Activated naive CD4-positive, alpha-beta T cell treated with anti-CD3 and anti-CD28 coated beads, Interleukin-2, amount 10 ng/mL, durations not matched to agents 7 days and 5 days (primary cell): ENCODE measurements around the gene ZBTB8A.
A peak's percentile ranks its signal among the peaks of the same experiment; 100 is the strongest.
"Not testable (repeated sequence)": the region's sequence is repeated elsewhere in the genome, so short reads cannot be mapped to it uniquely, and the experiment has no call there.

Experiments used
- CTCF ChIA-PET: fragments of 350-600 bp; sonication (Branson Sonifier 250); formaldehyde crosslinking; loops from one replicate; lab custom pipeline; 2021; ENCODE audit warnings: antibody characterized with exemption; lab: Charles Lee
- DNase-seq: peaks from one replicate; pipeline ENCODE4 v3.0.0-alpha.2; 2020
- H3K27ac Mint-ChIP-seq: one replicate; pipeline ENCODE4 v1.8.0; 2021; ENCODE audit warnings: mild to moderate bottlenecking, moderate library complexity, mixed read lengths
- H3K27me3 Mint-ChIP-seq: one replicate; pipeline ENCODE4 v1.8.0; 2021; ENCODE audit warnings: mild to moderate bottlenecking, mixed read lengths
- H3K36me3 Mint-ChIP-seq: one replicate; pipeline ENCODE4 v1.8.0; 2021; ENCODE audit warnings: mixed read lengths
- H3K4me1 Mint-ChIP-seq: one replicate; pipeline ENCODE4 v1.8.0; 2021; ENCODE audit warnings: mixed read lengths
- H3K4me3 Mint-ChIP-seq: one replicate; pipeline ENCODE4 v1.8.0; 2021; ENCODE audit warnings: mild to moderate bottlenecking, moderate library complexity, mixed read lengths
- H3K9me3 Mint-ChIP-seq: one replicate; pipeline ENCODE4 v1.8.0; 2021; ENCODE audit warnings: mixed read lengths

The ZBTB8A gene

GRCh38 chr1:32557035-32557434 lies 17.8 kb downstream of the ZBTB8A start:
- DNase-seq, H3K27ac Mint-ChIP-seq, CTCF ChIA-PET, H3K4me1 Mint-ChIP-seq, H3K9me3 Mint-ChIP-seq, H3K27me3 Mint-ChIP-seq, H3K36me3 Mint-ChIP-seq, H3K4me3 Mint-ChIP-seq: not testable (repeated sequence)

DNA sequence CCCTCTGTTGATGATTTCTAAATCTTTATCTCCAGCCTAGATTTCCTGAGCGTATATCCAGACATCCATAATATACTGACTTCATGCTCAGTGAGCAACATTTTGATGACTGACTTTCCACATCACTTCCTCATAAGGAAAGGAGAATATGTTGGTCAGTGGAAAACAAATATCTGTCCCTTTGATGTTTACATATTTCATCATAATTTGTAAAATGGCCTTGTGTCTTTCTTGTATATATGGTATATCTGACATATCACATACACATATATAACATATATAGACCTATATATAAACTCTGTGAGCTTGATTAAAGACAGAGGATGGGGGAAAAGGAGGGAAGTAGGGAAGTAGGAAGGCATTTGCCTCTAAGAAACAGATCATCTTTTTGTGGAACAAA lies 18.6 kb downstream of the ZBTB8A start:
- no peak overlapping the region for H3K27ac Mint-ChIP-seq

GRCh38 chr1:32568929-32569328 lies 29.7 kb downstream of the ZBTB8A start:
- CTCF ChIA-PET = no interaction called here
- Mint-ChIP-seq H3K4me1 (no peaks in the 10 kb centered on the region), H3K9me3 (no peaks in the 10 kb centered on the region), H3K4me3 (no peak overlapping the region), H3K27ac (no peak overlapping the region), H3K36me3 (no peaks in the 10 kb centered on the region), H3K27me3 (peaks cover 10% of the 10 kb centered on the region)
- DNase-seq = no peak

More for the DNA sequence above, 18.6 kb downstream of the ZBTB8A start:
- CTCF ChIA-PET = no interaction called here
- Mint-ChIP-seq H3K4me1 (no peaks in the 10 kb centered on the region), H3K36me3 (no peaks in the 10 kb centered on the region), H3K4me3 (no peak overlapping the region), H3K9me3 (no peaks in the 10 kb centered on the region), H3K27me3 (peaks cover 10% of the 10 kb centered on the region)
- DNase-seq = no peak

DNA sequence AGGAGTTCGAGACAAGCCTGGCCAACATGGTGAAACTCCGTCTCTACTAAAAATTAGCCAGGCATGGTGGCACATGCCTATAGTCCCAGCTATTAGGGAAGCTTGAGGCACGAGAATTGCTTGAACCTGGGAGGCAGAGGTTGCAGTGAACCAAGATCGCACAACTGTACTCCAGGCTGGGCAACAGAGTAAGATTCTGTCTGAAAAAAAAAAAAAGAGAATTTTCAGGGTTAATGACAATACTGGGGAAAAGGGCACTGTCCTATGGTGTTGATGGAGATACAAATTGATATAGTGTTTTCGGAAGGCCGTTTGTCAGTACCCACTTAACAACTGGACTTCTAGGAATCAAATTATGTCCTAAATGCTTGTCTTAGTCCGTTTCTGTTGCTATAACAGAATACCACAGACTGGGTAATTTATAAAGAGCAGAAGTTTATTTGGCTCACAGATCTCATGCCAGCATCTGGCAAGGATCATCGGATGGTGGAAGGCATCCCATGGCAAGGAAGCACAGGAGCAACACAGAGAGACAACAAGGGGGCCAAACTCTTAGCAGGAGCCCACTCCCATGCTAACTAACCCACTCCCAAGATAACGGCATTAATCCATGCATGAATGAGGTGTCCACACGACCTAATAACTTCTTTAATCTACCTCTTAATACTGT lies 41.3 kb downstream of the ZBTB8A start:
- Mint-ChIP-seq H3K4me1 (no peaks in the 10 kb centered on the region), H3K4me3 (no peak overlapping the region), H3K27ac (no peak overlapping the region), H3K9me3 (no peaks in the 10 kb centered on the region), H3K27me3 (peaks cover 21% of the 10 kb centered on the region), H3K36me3 (no peaks in the 10 kb centered on the region)
- CTCF ChIA-PET = no interaction called here
- no peak for DNase-seq

GRCh38 chr1:32592943-32593342 lies 53.7 kb downstream of the ZBTB8A start:
- CTCF ChIA-PET = no interaction called here
- H3K9me3 Mint-ChIP-seq = no peaks in the 10 kb centered on the region
- H3K27me3 Mint-ChIP-seq = peaks cover 16% of the 10 kb centered on the region
- no peaks in the 10 kb centered on the region for H3K36me3 Mint-ChIP-seq
- no peak overlapping the region for H3K27ac Mint-ChIP-seq
- H3K4me1 Mint-ChIP-seq = no peaks in the 10 kb centered on the region
- no peak for DNase-seq
- no peak overlapping the region for H3K4me3 Mint-ChIP-seq

DNA sequence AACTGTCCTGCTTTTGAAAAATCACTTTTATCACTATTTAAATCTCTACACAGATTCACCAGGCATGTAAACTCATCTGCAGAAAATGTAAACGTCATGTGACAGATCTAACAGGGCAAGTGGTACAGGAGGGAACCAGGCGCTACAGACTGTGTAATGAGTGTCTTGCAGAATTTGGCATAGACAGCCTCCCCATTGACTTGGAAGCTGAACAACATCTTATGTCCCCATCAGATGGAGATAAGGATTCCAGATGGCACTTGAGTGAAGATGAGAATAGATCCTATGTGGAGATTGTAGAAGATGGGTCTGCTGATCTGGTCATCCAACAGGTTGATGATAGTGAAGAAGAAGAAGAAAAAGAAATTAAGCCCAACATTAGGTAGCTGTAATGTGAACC lies 60.8 kb downstream of the ZBTB8A start:
- no peaks in the 10 kb centered on the region for H3K9me3 Mint-ChIP-seq
- DNase-seq = no peak
- no peaks in the 10 kb centered on the region for H3K36me3 Mint-ChIP-seq
- CTCF ChIA-PET = no interaction called here
- H3K27ac Mint-ChIP-seq = no peak overlapping the region
- H3K4me1 Mint-ChIP-seq = no peaks in the 10 kb centered on the region
- no peak overlapping the region for H3K4me3 Mint-ChIP-seq
- no peaks in the 10 kb centered on the region for H3K27me3 Mint-ChIP-seq

DNA sequence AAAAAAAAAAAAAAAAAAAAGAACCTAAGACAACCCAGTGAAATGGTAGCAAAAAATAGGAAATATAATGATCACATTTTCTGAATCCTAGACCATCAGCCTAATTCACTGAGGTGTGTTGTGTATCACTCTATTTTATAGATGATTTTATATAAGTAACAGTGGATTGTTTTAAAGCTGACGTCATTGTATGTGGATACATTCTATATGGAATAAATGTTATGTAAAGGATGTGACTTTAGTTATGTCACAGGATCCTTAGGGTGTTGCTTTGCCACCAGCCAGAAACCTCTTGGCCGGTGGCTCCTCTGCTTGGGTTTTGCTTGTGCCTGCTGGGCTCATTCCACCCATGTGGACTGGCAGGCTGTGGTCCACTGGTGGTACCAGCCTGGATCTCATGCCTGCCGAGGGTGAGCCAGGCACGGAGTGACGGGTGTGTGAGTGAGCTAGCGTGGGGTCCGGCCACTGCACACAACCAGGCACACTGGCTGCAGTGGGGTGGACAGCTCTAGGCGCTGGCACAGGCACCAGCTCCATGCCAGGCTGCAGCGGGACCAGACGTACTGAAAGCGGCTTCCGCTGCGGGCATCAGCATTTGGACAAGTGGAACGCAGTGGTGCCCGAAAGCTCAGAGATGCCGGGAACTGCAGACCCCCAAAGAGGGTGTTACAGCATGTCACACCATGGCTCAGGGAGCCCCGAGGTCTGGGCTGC lies 66.6 kb downstream of the ZBTB8A start:
- Mint-ChIP-seq H3K27me3 (no peaks in the 10 kb centered on the region), H3K9me3 (no peaks in the 10 kb centered on the region), H3K36me3 (no peaks in the 10 kb centered on the region), H3K27ac (no peak overlapping the region), H3K4me1 (no peaks in the 10 kb centered on the region), H3K4me3 (no peak overlapping the region)
- CTCF ChIA-PET = interaction anchor here (1.6 kb wide), 1 partner anchor 106 kb away, joined by 3 read pairs; no protein-coding TSS in a partner anchor
- DNase-seq = no peak

DNA sequence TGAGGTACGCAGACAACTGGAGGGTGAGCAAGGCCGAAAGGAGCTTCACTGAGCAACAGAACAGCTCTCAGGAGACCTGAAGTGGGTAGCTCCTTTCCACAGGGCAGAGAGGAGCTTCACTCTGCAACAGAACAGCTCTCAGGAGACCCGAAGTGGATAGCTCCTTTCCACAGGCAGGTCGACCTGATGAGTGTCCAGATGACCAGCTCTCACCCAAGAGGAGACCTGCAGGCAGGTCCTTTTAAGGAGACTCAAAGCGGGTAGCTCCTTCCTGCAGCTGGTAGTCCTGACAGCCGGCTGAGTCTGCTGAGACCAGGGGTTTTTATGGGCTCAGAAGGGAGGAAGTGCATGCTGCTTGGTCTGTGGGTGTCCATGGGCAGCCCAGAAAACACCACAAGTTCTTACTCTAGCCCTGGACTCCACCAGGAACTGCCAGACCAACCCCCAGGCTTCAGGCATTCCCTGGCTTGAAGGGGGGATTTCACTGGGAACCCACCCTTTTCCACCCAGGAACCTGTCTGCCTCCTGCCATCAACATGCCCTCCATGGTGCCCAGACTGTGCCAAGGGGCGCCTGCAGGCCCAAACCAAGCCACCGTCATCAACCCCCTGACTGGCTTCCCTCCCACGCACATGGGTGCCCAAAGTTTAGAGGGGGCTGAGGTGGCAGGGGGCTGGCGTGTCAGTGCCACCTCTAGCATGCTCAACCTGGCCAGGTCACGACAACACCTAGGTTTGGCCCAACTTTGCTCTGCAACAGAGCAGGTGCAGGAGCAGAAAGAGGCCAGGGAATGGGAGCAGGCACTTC lies 67.5 kb downstream of the ZBTB8A start:
- Mint-ChIP-seq H3K36me3 (no peaks in the 10 kb centered on the region), H3K9me3 (no peaks in the 10 kb centered on the region), H3K27ac (no peak overlapping the region), H3K27me3 (no peaks in the 10 kb centered on the region), H3K4me1 (no peaks in the 10 kb centered on the region), H3K4me3 (no peak overlapping the region)
- CTCF ChIA-PET = interaction anchor here (1.6 kb wide), 1 partner anchor 106 kb away, joined by 3 read pairs; no protein-coding TSS in a partner anchor
- DNase-seq = no peak

- Mint-ChIP-seq H3K27me3 (peaks cover 12% of the 10 kb centered on the region), H3K27ac (no peak overlapping the region), H3K4me3 (no peak overlapping the region), H3K4me1 (peaks cover 5% of the 10 kb centered on the region), H3K9me3 (no peaks in the 10 kb centered on the region), H3K36me3 (no peaks in the 10 kb centered on the region)
- CTCF ChIA-PET = no interaction called here
- no peak for DNase-seq
These were observed 70.0 kb downstream of the ZBTB8A start for GRCh38 chr1:32609180-32609579.

GRCh38 chr1:32611859-32612188 lies 72.6 kb downstream of the ZBTB8A start:
- DNase-seq = no peak
- H3K27me3 Mint-ChIP-seq = peaks cover 12% of the 10 kb centered on the region
- no peaks in the 10 kb centered on the region for H3K9me3 Mint-ChIP-seq
- peaks cover 5% of the 10 kb centered on the region for H3K4me1 Mint-ChIP-seq
- CTCF ChIA-PET = interaction anchor here (1.2 to 1.4 kb wide), 2 partner anchors 43 to 92 kb away, joined by 3 read pairs; no protein-coding TSS in a partner anchor
- peak overlapping the region; percentile 56 for H3K4me3 Mint-ChIP-seq
- no peaks in the 10 kb centered on the region for H3K36me3 Mint-ChIP-seq
- no peak overlapping the region for H3K27ac Mint-ChIP-seq

DNA sequence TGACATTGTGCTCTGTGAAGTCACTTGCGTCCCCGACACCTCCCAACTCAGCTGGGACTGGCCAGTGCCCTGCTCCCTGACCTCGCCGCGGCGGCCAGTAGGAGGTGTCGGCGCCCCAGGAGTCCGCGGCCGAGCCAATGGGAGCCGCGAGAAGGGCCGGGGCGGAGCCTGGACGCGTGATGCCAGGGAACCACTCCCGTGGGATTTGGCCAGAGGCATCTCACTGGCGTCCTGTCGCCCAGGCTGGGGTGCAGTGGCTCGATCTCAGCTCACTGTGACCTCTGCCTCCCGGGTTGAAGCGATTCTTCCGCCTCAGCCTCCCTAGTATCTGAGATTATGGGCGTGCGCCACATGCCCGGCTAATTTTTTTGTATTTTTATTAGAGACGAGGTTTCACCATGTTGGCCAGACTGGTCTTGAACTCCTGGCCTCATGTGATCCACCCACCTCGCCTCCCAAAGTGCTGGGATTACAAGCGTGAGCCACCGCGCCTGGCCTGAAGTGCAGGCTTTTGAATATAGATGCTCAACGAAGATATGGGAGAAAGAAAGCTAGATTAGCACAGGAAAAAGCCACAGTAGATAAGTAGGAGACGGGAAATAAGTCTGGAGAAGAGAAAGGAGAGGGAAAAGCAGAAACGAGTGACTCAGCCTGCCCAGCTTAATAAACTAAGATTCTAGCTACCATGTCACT lies 73.1 kb downstream of the ZBTB8A start:
- Mint-ChIP-seq H3K4me3 (peak overlapping the region; percentile 56), H3K4me1 (peaks cover 5% of the 10 kb centered on the region), H3K27ac (no peak overlapping the region), H3K9me3 (no peaks in the 10 kb centered on the region), H3K27me3 (peaks cover 12% of the 10 kb centered on the region), H3K36me3 (no peaks in the 10 kb centered on the region)
- peak; percentile 69 for DNase-seq
- CTCF ChIA-PET = interaction anchor here (1.2 to 1.4 kb wide), 2 partner anchors 42 to 92 kb away, joined by 3 read pairs; no protein-coding TSS in a partner anchor

- no peaks in the 10 kb centered on the region for H3K9me3 Mint-ChIP-seq
- DNase-seq = no peak
- CTCF ChIA-PET = no interaction called here
- peaks cover 5% of the 10 kb centered on the region for H3K4me1 Mint-ChIP-seq
- H3K4me3 Mint-ChIP-seq = no peak overlapping the region
- H3K27ac Mint-ChIP-seq = no peak overlapping the region
- peaks cover 12% of the 10 kb centered on the region for H3K27me3 Mint-ChIP-seq
- H3K36me3 Mint-ChIP-seq = no peaks in the 10 kb centered on the region
These were observed 74.2 kb downstream of the ZBTB8A start for GRCh38 chr1:32613472-32613871.

DNA sequence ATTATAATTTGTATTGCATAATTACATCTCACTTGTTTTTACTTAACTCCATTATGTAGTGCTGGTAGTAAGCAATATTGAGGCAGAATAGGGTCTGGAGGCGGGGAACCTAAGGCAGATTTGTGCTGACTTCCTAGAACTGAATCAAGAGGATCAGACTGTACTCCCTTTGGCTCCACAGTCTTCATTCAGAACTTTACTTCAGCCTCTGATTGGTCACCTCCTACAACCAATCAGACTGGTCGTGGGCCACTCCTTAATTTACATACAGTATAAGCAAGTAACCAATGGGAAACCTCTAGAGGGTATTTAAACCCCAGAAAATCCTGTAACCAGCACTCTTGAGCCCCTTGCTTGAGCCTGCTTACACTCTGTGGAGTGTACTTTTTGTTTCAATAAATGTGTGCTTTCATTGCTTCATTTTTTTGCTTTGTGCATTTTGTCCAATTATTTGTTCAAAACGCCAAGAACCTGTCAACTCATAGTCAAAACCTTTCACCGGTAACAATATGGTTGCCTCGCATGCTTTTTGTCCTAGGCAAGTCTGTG lies 79.5 kb downstream of the ZBTB8A start:
- no peak overlapping the region for H3K4me3 Mint-ChIP-seq
- CTCF ChIA-PET = no interaction called here
- peaks cover 14% of the 10 kb centered on the region for H3K4me1 Mint-ChIP-seq
- H3K27ac Mint-ChIP-seq = no peak overlapping the region
- peaks cover 18% of the 10 kb centered on the region for H3K36me3 Mint-ChIP-seq
- no peaks in the 10 kb centered on the region for H3K27me3 Mint-ChIP-seq
- no peak for DNase-seq
- no peaks in the 10 kb centered on the region for H3K9me3 Mint-ChIP-seq
